BLaER1 (cell line): ENCODE data around the gene CRYBG1.

Experiments used
- H3K27ac ChIP-seq: shearing (Covaris generic); formaldehyde crosslinking; 2 replicates; pipeline ENCODE4 v1.8.1; 2022
- H3K27me3 ChIP-seq: shearing (Covaris generic); formaldehyde crosslinking; 2 replicates; pipeline ENCODE4 v1.8.1; 2022
- H3K36me3 ChIP-seq: shearing (Covaris generic); formaldehyde crosslinking; 2 replicates; pipeline ENCODE4 v1.8.1; 2022
- H3K4me1 ChIP-seq: shearing (Covaris generic); formaldehyde crosslinking; 2 replicates; pipeline ENCODE4 v1.8.1; 2022
- H3K4me2 ChIP-seq: shearing (Covaris generic); formaldehyde crosslinking; 2 replicates; pipeline ENCODE4 v1.8.1; 2022
- H3K4me3 ChIP-seq: shearing (Covaris generic); formaldehyde crosslinking; 2 replicates; pipeline ENCODE4 v1.8.1; 2022
- H3K9ac ChIP-seq: shearing (Covaris generic); formaldehyde crosslinking; 2 replicates; pipeline ENCODE4 v1.8.1; 2022
- H3K9me3 ChIP-seq: shearing (Covaris generic); formaldehyde crosslinking; 2 replicates; pipeline ENCODE4 v1.8.1; 2022
- H4K20me1 ChIP-seq: shearing (Covaris generic); formaldehyde crosslinking; 2 replicates; pipeline ENCODE4 v1.8.1; 2022
- Cebpa-rat ChIP-seq: shearing (Covaris generic); IDR thresholded peaks from 2 replicates; pipeline ENCODE4 v1.8.1; 2022

Gene CRYBG1

DNA sequence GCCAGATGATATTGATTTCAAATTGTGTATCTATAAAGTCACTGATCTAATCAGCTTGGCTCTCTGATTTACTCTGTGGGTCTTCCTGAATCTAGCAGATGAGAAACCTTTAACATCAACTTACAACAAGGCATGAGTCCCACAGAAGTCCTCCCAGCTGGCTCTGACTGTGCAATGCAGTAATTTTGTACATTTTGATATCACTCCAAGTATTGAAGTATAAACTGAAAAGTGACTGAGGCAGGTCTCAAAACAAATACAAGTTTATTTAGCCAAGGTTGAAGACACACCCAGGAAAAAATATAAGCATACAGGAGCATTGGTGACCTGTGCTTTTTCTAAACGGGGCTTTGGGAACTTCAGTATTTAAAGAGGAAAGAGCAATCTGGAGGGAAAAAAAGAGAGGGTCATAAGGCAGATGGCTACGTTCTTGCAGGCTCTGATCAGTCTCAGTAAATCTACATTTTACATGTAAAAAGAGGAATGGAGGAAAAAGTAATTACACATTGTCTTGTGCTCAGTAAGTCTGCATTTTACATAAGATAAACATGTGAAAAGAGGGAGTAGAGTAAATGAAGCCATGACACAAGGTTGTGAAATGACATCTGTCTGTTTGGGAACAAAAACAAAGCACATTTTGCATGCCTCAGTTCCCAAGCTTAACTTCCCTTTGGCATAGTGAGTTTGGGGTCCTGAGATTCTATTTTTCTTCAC lies 59.5 kb downstream of the CRYBG1 start:
- H3K36me3 ChIP-seq = no peaks in the 10 kb centered on the region
- H3K27ac ChIP-seq = no peak overlapping the region
- H3K4me3 ChIP-seq = no peak overlapping the region
- H3K9ac ChIP-seq = no peak overlapping the region
- H3K9me3 ChIP-seq = peaks cover 6% of the 10 kb centered on the region; the same call in 1 of the 2 replicates
- no peak for TF ChIP-seq Cebpa-rat
- H3K4me1 ChIP-seq = peaks cover 3% of the 10 kb centered on the region; the same call in 1 of the 2 replicates
- H3K4me2 ChIP-seq = no peak overlapping the region
- no peaks in the 10 kb centered on the region for H4K20me1 ChIP-seq
- no peaks in the 10 kb centered on the region for H3K27me3 ChIP-seq

DNA sequence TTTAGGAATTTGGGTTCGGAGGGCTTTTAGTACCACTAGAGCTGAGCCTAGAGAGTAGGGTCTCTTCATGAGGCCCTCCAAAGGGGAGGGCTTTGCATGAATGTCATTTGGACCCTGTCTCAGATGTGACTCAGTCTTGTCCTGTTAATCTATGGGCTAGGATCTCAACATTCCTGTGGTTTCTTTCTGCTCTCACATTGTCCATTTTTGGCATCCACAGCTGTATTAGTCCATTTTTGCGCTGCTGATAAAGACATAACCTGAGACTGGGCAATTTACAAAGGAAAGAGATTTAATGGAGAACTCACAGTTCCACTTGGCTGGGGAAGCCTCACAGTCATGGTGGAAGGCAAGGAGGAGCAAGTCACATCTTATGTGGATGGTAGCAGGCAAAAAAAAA lies 61.0 kb downstream of the CRYBG1 start:
- H4K20me1 ChIP-seq = no peaks in the 10 kb centered on the region
- no peak overlapping the region for H3K27ac ChIP-seq
- no peaks in the 10 kb centered on the region for H3K27me3 ChIP-seq
- H3K9me3 ChIP-seq = peaks cover 6% of the 10 kb centered on the region; the same call in 1 of the 2 replicates
- no peak overlapping the region for H3K4me2 ChIP-seq
- H3K9ac ChIP-seq = no peak overlapping the region
- peaks cover 3% of the 10 kb centered on the region; the same call in 1 of the 2 replicates for H3K4me1 ChIP-seq
- TF ChIP-seq Cebpa-rat = no peak
- no peaks in the 10 kb centered on the region for H3K36me3 ChIP-seq
- H3K4me3 ChIP-seq = no peak overlapping the region

DNA sequence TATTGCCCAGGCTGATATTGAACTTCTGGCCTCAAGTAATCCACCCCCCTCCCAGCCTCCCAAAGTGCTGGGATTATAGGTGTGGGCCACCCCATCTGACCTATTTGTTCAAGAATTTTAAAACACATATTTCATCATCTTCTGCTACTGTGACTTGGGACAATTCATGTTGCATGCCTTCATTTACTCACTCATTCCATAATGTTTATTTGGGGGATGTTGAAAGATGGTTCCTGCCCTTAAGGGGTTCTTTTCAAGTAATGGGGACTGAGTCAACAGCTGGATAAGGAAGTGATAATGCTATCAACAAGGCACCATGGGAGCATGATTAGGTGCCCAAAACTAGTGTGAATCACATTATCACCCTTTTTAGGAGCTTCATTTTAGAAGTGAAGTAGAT lies 62.0 kb downstream of the CRYBG1 start:
- Histone ChIP-seq H3K36me3 (no peaks in the 10 kb centered on the region), H3K4me2 (no peak overlapping the region), H4K20me1 (no peaks in the 10 kb centered on the region), H3K9ac (no peak overlapping the region), H3K4me3 (no peak overlapping the region), H3K4me1 (peaks cover 2% of the 10 kb centered on the region; the same call in 1 of the 2 replicates), H3K9me3 (peaks cover 6% of the 10 kb centered on the region; the same call in 1 of the 2 replicates), H3K27me3 (no peaks in the 10 kb centered on the region), H3K27ac (no peak overlapping the region)
- TF ChIP-seq Cebpa-rat = no peak

DNA sequence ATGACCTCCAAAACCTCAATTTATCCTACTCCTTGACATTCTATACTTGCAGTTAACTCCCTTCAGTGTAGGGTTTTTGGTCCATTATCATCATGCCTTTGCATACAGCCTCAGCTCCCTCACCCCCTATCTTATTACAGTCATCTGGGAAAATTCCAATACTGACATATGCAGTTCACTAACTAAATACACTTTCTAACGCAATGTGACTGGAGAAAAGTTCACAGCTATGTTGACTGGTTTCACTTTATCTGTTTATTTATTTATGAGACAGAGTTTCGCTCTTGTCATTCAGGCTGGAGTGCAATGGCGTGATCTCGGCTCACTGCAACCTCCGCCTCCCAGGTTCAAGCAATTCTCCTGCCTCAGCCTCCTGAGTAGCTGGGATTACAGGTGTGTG lies 64.9 kb downstream of the CRYBG1 start:
- Histone ChIP-seq H3K27ac (no peak overlapping the region), H3K4me3 (no peak overlapping the region), H4K20me1 (no peaks in the 10 kb centered on the region), H3K36me3 (no peaks in the 10 kb centered on the region), H3K9me3 (no peaks in the 10 kb centered on the region), H3K9ac (no peak overlapping the region), H3K27me3 (no peaks in the 10 kb centered on the region), H3K4me2 (no peak overlapping the region), H3K4me1 (no peaks in the 10 kb centered on the region)
- no peak for TF ChIP-seq Cebpa-rat

DNA sequence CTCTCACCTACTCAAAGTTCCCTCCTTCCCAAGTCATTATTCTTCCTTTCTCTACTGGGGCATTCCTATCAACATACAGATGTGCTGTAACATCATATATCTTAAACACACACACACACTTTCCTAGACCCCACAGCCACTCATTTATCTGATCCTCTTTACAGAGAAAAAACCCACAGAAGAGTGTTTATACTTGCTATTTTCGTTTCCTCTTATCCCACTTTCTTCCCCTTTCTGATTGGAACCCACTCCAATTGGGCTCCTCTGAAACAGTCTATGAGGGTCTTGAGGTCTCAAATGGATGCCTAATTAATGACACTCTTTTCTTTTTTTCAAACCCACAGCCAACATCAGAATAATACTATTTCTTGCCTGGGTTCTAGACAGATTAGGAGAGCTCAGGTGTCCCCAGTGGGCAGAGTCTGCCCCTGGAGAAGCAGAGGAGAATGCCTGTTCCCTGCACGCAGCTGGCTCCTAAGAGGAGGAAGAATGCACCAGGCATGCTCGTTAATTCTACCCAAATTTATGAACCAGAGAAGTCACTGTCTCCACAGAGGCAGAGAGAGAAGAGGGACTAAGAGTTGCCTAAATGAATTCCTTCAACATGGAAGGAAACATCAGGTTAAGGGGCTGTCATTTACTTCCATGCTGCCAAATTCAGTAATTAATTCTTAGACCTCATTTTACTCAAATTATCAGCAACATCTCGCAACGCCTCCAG lies 65.9 kb downstream of the CRYBG1 start:
- Histone ChIP-seq H4K20me1 (no peaks in the 10 kb centered on the region), H3K27ac (no peak overlapping the region), H3K4me2 (no peak overlapping the region), H3K9ac (no peak overlapping the region), H3K4me3 (no peak overlapping the region), H3K9me3 (no peaks in the 10 kb centered on the region), H3K27me3 (no peaks in the 10 kb centered on the region), H3K4me1 (no peaks in the 10 kb centered on the region), H3K36me3 (no peaks in the 10 kb centered on the region)
- TF ChIP-seq Cebpa-rat = no peak

DNA sequence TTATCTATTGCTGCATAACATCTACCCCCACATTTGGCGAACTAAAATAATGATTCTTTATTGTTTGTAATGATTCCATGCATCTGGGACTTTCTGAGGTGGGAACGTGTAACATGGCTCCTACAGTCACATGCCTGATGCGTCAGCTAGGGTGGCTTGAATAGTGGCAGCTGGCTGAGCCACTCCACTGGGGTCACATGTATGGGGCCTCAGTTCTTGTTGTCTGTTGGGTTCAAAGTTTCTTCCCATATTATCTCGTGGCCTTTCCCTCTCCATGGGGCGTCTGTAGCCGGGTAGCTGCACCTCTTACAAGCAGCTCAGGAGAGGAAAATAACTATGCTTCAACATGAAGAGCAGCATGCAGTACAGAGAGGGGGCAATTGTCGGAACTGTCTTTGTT lies 69.9 kb downstream of the CRYBG1 start:
- Histone ChIP-seq H3K27me3 (no peaks in the 10 kb centered on the region), H3K4me2 (no peak overlapping the region), H3K27ac (no peak overlapping the region), H3K4me1 (no peaks in the 10 kb centered on the region), H3K36me3 (no peaks in the 10 kb centered on the region), H3K4me3 (no peak overlapping the region), H3K9ac (no peak overlapping the region), H4K20me1 (no peaks in the 10 kb centered on the region), H3K9me3 (no peaks in the 10 kb centered on the region)
- no peak for TF ChIP-seq Cebpa-rat

DNA sequence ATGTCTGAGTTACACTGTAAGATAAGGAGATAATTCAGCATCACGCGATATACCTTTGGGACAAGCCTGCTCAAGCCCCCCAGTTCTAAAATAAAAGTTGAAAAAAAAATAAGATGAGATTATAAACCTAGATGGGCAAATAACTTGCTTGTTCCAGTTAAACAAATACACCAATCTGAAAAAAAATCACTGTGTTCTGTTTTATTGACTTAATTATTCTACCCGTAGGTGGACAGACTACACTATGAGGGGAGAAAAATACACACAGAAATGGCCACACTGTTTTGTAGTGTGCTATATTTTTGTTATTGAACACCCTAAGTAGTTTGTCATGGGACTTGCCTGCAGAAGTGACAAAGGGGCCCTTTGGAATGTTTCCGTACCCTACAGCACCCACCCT lies 70.9 kb downstream of the CRYBG1 start:
- no peak overlapping the region for H3K27ac ChIP-seq
- H3K4me2 ChIP-seq = no peak overlapping the region
- H4K20me1 ChIP-seq = no peaks in the 10 kb centered on the region
- no peaks in the 10 kb centered on the region for H3K4me1 ChIP-seq
- no peak overlapping the region for H3K4me3 ChIP-seq
- no peak overlapping the region for H3K9ac ChIP-seq
- H3K9me3 ChIP-seq = no peaks in the 10 kb centered on the region
- no peaks in the 10 kb centered on the region for H3K36me3 ChIP-seq
- TF ChIP-seq Cebpa-rat = no peak
- no peaks in the 10 kb centered on the region for H3K27me3 ChIP-seq

DNA sequence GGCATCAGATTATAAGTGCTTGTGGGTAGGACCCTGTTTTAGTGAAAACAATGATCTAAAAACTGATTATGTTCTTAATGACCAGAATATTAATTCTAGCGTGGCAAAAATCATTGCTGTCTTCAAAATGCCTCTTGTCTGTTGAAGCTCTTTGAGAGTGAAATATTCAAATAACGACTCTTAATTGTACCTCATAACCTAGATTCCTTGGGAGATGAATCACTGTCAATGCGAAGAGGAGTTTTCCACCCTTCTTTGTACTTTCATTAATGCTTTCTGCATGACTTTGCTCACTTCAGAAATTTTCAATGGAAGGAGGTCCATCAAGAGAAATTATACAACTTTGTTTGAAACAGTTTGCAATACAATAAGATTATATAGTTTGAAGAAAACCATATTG lies 71.5 kb downstream of the CRYBG1 start:
- no peaks in the 10 kb centered on the region for H3K36me3 ChIP-seq
- no peaks in the 10 kb centered on the region for H4K20me1 ChIP-seq
- H3K4me2 ChIP-seq = no peak overlapping the region
- H3K4me1 ChIP-seq = no peaks in the 10 kb centered on the region
- no peak for TF ChIP-seq Cebpa-rat
- H3K9ac ChIP-seq = no peak overlapping the region
- no peak overlapping the region for H3K27ac ChIP-seq
- no peaks in the 10 kb centered on the region for H3K27me3 ChIP-seq
- H3K4me3 ChIP-seq = no peak overlapping the region
- H3K9me3 ChIP-seq = no peaks in the 10 kb centered on the region

DNA sequence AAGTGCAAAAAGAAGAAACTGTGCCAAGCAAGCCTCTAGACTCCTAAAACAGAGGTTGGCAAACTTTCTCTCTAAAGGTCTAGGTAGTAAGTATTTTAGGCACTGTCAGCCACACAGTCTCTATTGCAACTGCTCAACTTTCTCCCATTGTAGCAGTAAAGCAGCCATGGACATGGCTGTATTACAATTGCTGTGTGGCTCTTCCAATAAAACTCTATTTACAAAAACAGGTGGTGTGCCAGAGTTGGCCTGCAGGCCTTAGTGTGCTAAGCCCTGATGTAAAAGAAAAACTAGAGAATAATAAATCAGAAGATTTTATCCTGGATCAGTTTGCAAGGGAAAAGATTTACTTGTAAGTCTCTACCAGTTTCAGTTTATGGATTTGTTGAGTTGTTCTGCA lies 74.0 kb downstream of the CRYBG1 start:
- Histone ChIP-seq H3K4me3 (no peak overlapping the region), H3K27ac (no peak overlapping the region), H4K20me1 (no peaks in the 10 kb centered on the region), H3K4me1 (no peaks in the 10 kb centered on the region), H3K27me3 (no peaks in the 10 kb centered on the region), H3K36me3 (no peaks in the 10 kb centered on the region), H3K9ac (no peak overlapping the region), H3K4me2 (no peak overlapping the region), H3K9me3 (no peaks in the 10 kb centered on the region)
- TF ChIP-seq Cebpa-rat = no peak

DNA sequence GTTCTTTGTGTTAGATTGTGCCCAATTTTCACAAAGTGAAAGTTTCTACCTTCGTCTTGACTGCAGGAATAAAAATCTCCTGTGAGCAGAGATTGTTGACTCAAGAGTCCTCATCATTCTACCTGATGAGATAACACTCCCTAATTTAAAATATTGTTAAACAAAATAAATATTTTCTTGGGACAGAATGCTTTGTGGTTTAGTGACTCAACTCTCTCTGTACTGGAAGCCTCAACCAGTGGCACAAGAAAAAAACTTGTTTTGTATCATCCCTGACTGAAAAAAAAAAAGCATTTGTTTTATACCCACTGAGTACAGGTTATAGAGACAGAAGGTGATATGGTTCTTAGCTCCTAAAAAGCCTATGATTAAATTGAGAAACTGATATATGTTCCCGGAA lies 78.9 kb downstream of the CRYBG1 start:
- Histone ChIP-seq H3K4me3 (no peak overlapping the region), H4K20me1 (no peaks in the 10 kb centered on the region), H3K27me3 (no peaks in the 10 kb centered on the region), H3K9me3 (no peaks in the 10 kb centered on the region), H3K9ac (no peak overlapping the region), H3K4me1 (peaks cover 7% of the 10 kb centered on the region), H3K4me2 (no peak overlapping the region), H3K27ac (no peak overlapping the region), H3K36me3 (no peaks in the 10 kb centered on the region)
- no peak for TF ChIP-seq Cebpa-rat
